Measurements from ENCODE around the gene AQP12A. TPM values are rescaled to one million over a fixed set of nuclear protein-coding genes. Genes with fewer than 3 reads are reported as not detected.

Gene AQP12A
- total RNA-seq, 1 experiment from 2014 or later: not detected

- no peak for DNase-seq (ENCODE audit: low spot score)
Measured at GRCh38 chr2:240707043-240707756, 15.5 kb downstream of the AQP12A start.

- no peak for DNase-seq (ENCODE audit: low spot score)
Measured at GRCh38 chr2:240707821-240708220, 16.2 kb downstream of the AQP12A start.

- DNase-seq (ENCODE audit: low spot score): no peak
Measured at GRCh38 chr2:240708457-240708856, 16.8 kb downstream of the AQP12A start.

GRCh38 chr2:240711296-240711695, 19.6 kb downstream of the AQP12A start:
- DNase-seq (ENCODE audit: low spot score): no peak

GRCh38 chr2:240711701-240712100, 20.0 kb downstream of the AQP12A start:
- DNase-seq (ENCODE audit: low spot score): no peak

- DNase-seq (ENCODE audit: low spot score): no peak
Measured at GRCh38 chr2:240712121-240712520, 20.5 kb downstream of the AQP12A start.

- no peak for DNase-seq (ENCODE audit: low spot score)
Measured at GRCh38 chr2:240713071-240713927, 21.6 kb downstream of the AQP12A start.

GRCh38 chr2:240713928-240714746, 22.5 kb downstream of the AQP12A start:
- DNase-seq (ENCODE audit: low spot score): no peak

- DNase-seq (ENCODE audit: low spot score): no peak
Measured at GRCh38 chr2:240714747-240715725, 23.4 kb downstream of the AQP12A start.

GRCh38 chr2:240716130-240716798, 24.6 kb downstream of the AQP12A start:
- no peak for DNase-seq (ENCODE audit: low spot score)

GRCh38 chr2:240717181-240717641, 25.5 kb downstream of the AQP12A start:
- no peak for DNase-seq (ENCODE audit: low spot score)

- DNase-seq (ENCODE audit: low spot score): no peak
Measured at GRCh38 chr2:240717681-240718581, 26.3 kb downstream of the AQP12A start.

- no peak for DNase-seq (ENCODE audit: low spot score)
Measured at GRCh38 chr2:240718896-240719490, 27.3 kb downstream of the AQP12A start.

GRCh38 chr2:240719676-240720545, 28.2 kb downstream of the AQP12A start:
- DNase-seq (ENCODE audit: low spot score): no peak

- no peak for DNase-seq (ENCODE audit: low spot score)
Measured at GRCh38 chr2:240720686-240721595, 29.3 kb downstream of the AQP12A start.

GRCh38 chr2:240721596-240722180, 30.0 kb downstream of the AQP12A start:
- no peak for DNase-seq (ENCODE audit: low spot score)

All from A172 (cell line).